ENCODE results near the gene TRIM2.
A peak's percentile ranks its signal among the peaks of the same experiment; 100 is the strongest.
"Not testable (repeated sequence)": the region's sequence is repeated elsewhere in the genome, so short reads cannot be mapped to it uniquely, and the experiment has no call there.

TRIM2 gene

GRCh38 chr4:153191795-153192363 lies 12.4 kb upstream of the TRIM2 start:
- DNase-seq: no peak

- DNase-seq: no peak
Measured at GRCh38 chr4:153197301-153197700, 6.9 kb upstream of the TRIM2 start.

GRCh38 chr4:153198719-153199118 lies 5.5 kb upstream of the TRIM2 start:
- no peak for DNase-seq

- DNase-seq: not testable (repeated sequence)
Measured at GRCh38 chr4:153203746-153204145, 497 bp upstream of the TRIM2 start.

- DNase-seq: no peak
Measured at GRCh38 chr4:153204728-153205648, 745 bp downstream of the TRIM2 start.

GRCh38 chr4:153205757-153206156 lies 1.5 kb downstream of the TRIM2 start:
- DNase-seq: no peak

- DNase-seq: no peak
Measured at GRCh38 chr4:153206534-153206933, 2.3 kb downstream of the TRIM2 start.

- DNase-seq: no peak
Measured at GRCh38 chr4:153207027-153207426, 2.8 kb downstream of the TRIM2 start.

- DNase-seq: no peak
Measured at GRCh38 chr4:153207567-153207966, 3.3 kb downstream of the TRIM2 start.

- DNase-seq: no peak
Measured at GRCh38 chr4:153209410-153209809, 5.2 kb downstream of the TRIM2 start.

GRCh38 chr4:153210727-153211126 lies 6.5 kb downstream of the TRIM2 start:
- DNase-seq: no peak

GRCh38 chr4:153211986-153212728 lies 7.9 kb downstream of the TRIM2 start:
- DNase-seq: peak; percentile 55

- no peak for DNase-seq
Measured at GRCh38 chr4:153212736-153213135, 8.5 kb downstream of the TRIM2 start.

GRCh38 chr4:153215921-153216320 lies 11.7 kb downstream of the TRIM2 start:
- no peak for DNase-seq

- no peak for DNase-seq
Measured at GRCh38 chr4:153216546-153216945, 12.3 kb downstream of the TRIM2 start.

- DNase-seq: no peak
Measured at GRCh38 chr4:153217440-153217839, 13.2 kb downstream of the TRIM2 start.

- DNase-seq: no peak
Measured at GRCh38 chr4:153218961-153219360, 14.7 kb downstream of the TRIM2 start.

- peak; percentile 17 for DNase-seq
Measured at GRCh38 chr4:153220682-153221395, 16.6 kb downstream of the TRIM2 start.

- DNase-seq: no peak
Measured at GRCh38 chr4:153221783-153222706, 17.8 kb downstream of the TRIM2 start.

- peak; percentile 40 for DNase-seq
Measured at GRCh38 chr4:153222707-153223426, 18.6 kb downstream of the TRIM2 start.

- DNase-seq: no peak
Measured at GRCh38 chr4:153223427-153223801, 19.2 kb downstream of the TRIM2 start.

Measured in MV-4-11 (cell line).